Stimulated activated CD4-positive, alpha-beta T cell treated with anti-CD3 and anti-CD28 coated beads, Interleukin-2, amount 100 ng/mL, for 24 hours (primary cell): ENCODE data around the gene EMID1.

Experiments
- DNase-seq, 2 donors: peaks; one replicate each; pipeline ENCODE4 v3.0.0-alpha.2; 2020

Gene EMID1

GRCh38 chr22:29205594-29206371 lies at the start of gene EMID1:
Gene EMID1 (plus strand): TSS chr22:29205896. CDS start chr22:29206039, 143 bp downstream.
- DNase-seq, result peak in 1 of 2 donors; percentile 38

GRCh38 chr22:29155966-29156365 lies 49.7 kb upstream of the EMID1 start:
- DNase-seq, result no peak

GRCh38 chr22:29156507-29156906 lies 49.2 kb upstream of the EMID1 start:
- no peak for DNase-seq

DNA sequence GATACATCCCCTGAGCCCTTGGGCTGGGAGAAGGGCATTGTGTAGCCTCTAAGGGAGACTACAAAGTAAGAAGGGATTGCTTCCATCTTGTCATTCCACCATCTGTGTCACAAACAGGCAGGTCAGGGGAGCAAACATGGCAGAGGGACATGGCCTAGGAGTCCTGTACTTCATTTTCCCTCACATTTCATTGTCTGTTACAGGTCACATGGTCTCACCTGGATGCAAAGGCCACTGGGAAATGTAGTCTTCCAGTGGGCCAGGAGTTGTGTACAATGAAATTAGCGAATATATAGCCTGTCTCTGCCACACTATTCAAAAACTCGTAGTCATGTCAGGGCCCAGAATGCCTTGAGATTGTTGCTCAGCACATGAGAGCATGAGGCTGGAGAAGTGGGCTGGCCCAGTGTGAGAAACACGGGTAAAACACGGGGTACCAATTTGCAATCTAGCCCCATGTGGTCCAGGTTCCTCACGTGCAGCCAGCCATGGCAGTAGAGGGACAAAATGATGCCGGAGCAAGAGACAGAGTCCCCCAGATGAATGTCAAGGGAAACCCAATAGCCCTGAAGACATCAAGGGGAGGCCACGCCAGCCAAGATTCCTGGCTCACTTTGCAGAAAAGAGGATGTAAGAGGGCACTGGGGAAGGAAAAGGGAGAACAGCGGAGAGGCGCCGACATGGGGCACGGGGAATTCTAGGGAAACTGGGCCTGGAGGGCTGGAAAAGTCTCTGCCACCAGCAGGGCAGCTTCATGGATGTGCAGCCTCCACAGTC lies 47.7 kb upstream of the EMID1 start:
- DNase-seq, result no peak

GRCh38 chr22:29158546-29158945 lies 47.1 kb upstream of the EMID1 start:
- no peak for DNase-seq

DNA sequence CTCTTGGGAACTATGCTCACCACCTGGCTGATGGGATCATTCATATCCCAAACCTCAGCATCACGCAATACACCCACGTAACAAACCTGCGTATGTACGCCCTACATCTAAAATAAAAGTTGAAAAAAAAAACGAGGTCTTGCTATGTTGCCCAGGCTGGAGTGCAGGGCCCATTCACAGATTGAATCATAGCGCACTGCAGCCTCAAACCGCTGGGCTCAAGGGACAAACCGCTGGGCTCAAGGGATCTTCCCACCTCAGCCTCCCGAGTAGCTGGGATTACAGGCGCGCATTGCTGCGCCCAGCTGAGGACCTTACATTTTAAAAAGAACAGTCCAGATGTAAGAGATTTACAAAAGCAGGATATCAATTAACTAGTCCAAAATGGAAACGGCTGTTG lies 41.9 kb upstream of the EMID1 start:
- no peak for DNase-seq

DNA sequence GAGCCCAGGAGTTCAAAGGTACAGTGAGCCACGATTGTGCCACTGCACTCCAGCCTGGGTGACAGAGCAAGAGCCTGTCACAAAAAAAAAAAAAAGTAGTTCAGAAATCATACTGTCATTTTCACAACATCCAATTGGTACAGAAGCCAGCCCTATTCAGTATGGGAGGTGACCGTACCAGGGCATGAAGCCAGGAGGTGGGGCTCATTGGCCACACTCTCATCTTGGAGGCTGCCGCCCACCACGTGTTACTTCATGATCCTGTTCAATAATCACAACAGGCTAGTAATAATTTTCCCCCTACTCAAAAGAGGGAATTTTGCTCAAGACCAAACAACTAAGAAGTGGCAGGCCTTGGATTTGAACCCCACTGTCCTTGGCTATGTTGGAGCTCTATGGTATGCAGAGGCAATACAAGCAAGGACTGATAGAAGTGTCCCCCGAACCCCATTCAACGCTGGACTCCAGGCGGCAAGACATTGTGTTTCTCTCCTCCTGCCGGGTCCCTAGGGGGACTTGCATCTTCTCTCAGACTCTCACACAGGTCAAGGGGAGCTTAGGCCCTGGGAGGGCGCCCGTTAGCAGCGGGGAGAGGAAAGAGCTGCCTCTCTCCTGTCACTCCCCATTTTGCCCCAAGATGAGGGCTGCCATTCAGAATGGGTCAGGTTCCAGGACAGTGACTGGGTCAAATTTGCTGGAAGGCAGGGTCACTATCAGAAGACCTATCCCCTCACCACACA lies 40.2 kb upstream of the EMID1 start:
- DNase-seq, result no peak

- DNase-seq, result no peak
Observed at GRCh38 chr22:29166180-29166579, 39.5 kb upstream of the EMID1 start.

DNA sequence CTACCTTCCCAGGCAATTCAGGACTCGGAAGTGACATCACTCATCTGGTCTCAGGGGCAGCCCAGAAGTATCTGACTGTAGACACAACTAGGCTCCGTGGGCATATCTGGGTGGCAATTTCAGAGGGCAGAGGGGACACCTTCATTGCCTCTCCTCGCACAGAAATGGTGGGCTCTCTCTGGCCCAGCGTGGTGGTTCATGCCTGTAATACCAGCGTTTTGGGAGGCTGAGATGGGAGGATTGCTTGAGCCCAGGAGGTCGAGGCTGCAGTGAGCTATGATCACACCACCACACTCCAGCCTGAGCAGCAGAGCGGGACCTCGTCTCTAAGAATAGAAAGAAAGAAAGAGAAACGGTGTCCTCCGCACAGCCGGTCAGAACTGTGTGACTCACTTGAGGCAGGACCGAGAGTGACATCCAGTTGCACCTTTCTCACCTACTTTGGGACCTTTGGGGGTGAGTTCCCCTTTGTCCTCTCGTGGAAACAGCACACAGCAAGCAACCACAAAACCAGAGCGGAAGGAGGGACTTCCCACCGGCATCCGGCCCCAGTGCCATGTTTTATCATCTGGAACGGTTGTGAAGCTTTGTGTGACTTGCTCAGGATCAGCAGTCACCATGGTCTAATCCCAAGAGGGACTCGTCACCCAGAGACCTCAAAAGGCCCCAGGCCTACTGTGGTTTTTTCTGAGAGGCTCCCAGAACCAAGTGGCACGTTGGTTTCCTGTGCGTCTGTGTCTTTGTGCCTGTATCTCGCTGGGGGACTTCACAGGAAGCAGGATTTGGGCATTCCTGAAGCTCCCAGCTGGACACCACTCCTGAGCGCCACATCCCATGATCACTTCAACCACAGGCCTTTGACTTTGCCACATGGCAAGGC lies 38.4 kb upstream of the EMID1 start:
- peak; percentile 38 to 67 for DNase-seq

DNA sequence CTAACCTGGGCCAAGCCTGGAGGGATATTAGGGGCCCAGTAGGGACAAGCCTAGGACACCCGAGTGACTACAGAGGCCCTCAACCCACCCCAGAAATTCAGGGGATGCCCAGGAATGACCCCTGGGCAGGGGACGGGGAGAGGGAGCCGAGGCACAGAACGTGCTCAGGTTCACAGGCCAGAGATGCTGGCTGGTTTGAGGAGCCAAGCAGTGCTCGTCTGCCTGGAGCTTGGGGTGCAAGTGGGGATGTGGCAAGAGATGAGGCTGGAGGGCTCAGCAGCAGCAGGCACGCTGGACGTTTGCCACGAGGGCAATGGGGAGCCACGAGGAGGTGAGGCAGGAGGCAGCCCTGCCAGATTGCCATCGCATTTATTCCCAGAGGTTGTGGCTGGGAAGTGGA lies 34.0 kb upstream of the EMID1 start:
- DNase-seq, result no peak

- DNase-seq, result no peak
Observed at GRCh38 chr22:29172216-29172615, 33.5 kb upstream of the EMID1 start.

- no peak for DNase-seq
Observed at GRCh38 chr22:29175312-29175835, 30.3 kb upstream of the EMID1 start.

DNA sequence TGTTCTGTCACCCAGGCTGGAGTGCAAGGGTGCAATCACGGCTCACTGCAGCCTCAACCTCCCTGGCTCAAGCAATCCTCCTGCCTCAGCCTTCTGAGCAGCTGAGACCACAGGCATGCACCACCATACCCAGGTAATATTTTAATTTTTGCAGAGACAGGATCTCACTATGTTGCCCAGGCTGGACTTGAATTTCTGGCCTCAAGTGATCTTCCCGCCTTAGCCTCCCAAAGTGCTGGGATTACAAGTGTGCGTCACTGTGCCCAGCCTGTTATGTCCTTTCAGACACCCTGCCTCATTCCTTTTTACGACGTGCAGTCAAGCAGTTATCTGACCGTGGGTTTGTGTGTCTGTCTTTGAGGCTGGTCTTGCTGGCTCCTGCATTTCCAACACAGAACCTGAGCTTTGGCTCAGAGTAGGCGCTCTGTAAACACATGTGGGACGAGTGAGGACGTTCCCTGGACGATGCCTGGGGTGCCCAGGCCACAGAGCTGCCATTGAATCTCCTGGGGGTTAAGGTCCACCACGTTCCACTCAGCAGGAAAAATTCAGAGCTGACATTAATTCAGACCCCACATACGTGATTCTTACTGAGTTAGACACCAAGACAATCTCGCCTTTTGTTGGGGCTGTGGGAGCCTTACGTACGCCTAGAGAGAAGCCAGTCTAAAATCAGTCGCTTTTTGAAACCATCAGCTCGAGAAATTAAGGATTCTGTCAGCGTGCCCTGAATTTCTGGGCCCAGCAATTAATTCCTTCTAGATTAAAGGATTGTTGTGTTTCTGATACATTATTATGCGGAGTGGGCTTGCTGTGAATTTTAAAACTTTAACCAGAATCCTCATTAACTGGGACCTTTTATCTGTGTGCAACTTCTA lies 21.5 kb upstream of the EMID1 start:
- DNase-seq, result no peak

- no peak for DNase-seq
Observed at GRCh38 chr22:29184849-29185490, 20.7 kb upstream of the EMID1 start.

DNA sequence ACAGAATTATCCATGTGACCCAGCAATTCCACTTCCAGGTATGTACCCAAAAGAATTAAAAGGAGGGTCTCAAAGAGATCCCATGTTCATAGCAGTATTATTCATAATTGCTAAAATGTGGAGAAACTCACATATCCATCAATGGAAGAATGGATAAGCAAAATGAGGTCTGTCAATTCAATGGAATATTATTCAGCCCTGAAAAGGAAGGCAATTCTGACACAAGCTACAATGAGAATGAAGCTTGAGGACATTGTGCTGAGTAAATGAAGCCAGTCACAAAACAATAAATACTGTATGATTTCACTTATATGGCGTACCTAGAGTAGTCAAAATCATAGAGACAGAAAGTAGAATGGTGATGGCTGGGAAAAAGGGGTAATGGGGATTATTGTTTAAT lies 19.4 kb upstream of the EMID1 start:
- DNase-seq, result no peak

DNA sequence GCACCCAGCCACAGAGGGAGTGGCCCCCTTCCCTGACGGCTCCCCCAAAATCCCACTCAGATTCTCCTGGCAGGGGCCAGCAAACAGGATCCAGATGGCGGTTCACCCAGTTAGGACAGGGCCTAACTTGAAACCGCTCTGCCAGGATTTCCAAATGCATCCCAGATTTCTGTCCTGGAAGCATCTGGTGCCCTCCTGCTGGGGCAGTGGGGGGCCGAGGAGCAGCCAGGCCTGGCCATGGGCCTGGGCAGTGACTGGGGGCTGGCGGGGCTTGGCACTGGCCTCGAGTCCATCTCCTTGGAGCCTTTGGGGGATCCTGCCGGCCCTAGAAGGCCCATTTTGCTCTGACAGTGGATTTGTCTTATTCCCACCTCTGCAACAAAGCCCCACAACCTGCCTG lies 17.9 kb upstream of the EMID1 start:
- DNase-seq, result no peak

- DNase-seq, result no peak
Observed at GRCh38 chr22:29190051-29190450, 15.6 kb upstream of the EMID1 start.

DNA sequence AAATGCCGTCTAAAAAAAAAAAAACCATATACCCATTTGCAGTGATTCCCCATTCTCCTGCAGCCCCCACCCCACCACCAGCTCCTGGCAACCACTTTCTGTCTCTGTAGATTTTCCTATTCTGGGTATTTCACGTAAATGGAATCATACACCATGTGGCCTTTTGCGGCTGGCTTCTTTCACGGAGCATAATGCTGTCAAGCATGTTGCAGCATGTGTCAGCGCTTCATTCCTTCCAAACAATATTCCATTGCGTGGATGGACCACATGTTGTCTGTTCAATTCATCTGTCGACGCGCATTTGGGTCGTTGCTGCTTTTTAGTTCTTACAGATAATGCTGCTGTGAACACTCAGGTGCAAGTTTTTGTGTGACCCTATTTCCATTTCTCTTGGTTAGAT lies 14.8 kb upstream of the EMID1 start:
- no peak for DNase-seq

DNA sequence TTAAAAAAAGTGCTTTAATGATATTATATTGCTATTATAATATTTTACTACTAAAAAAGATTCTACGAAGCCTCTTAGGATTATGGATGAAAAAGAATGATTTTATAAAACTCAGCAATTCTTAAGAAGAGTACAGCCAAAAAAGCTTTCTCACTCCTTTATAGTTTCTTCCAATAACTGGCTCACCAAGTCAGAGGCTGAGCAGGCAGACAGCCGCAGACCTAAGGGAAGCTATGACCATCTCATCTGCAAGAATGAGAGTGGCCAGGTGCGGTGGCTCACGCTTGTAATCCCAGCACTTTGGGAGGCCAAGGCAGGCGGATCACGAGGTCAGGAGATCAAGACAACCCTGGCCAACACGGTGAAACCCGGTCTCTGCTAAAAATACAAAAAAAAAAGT lies 12.7 kb upstream of the EMID1 start:
- no peak for DNase-seq

DNA sequence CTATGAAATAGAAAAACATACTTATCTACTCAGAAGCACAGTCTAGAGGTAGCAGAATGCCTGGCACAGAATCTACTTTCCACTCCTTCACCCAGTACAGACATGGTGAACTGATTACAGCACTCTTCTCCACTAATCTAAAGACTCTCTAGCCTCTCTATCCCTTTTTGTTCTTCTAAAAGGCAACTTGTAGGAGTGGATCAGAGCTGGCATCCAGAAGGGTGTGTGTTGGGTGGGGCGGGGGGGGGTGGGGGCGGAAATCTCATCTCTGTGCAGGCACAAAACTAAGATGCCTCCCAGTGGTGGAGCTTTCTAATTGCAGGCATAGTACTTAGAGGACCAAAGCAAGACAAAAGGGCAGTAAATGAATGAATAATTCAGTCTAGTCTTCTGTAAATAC lies 11.5 kb upstream of the EMID1 start:
- DNase-seq, result no peak
